Fibroblast of pulmonary artery (primary cell): ENCODE data around the gene CDC123.

Experiments
- DNase-seq: peaks from one replicate; pipeline ENCODE4 v3.0.0-alpha.2; 2010; ENCODE audit warnings: low read depth
- H3K4me3 ChIP-seq: replicated peaks from 2 replicates; pipeline ENCODE4 v1.5.1; 2011; ENCODE audit warnings: low read depth, mild to moderate bottlenecking, control low read depth, low read length, moderate library complexity
- CTCF ChIP-seq: IDR thresholded peaks from 2 replicates; pipeline ENCODE4 v1.5.1; 2011; ENCODE audit warnings: mild to moderate bottlenecking, control low read depth, low read length, inconsistent platforms; ENCODE audit errors: missing control alignments

Gene CDC123

DNA sequence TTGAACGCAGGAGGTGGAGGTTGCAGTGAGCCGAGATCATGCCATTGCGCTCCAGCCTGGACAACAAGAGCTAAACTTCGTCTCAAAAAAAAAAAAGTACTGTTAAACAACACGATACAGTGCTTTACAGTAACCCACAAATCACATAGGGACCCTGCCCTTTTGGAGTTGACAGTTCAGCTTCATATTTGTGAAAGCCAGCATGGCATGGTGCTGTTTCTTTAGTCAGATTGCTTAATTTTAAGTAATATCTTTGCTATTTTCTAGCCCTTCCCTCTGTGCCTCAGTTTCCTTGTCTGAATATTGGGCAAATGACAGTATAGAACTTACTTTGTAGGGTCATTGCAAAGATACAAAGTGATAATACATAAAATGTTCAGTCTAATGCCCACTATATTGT lies 4.9 kb downstream of the CDC123 start:
- DNase-seq = no peak
- TF ChIP-seq CTCF = no peak
- H3K4me3 ChIP-seq = no peak overlapping the region

- no peak for TF ChIP-seq CTCF
- H3K4me3 ChIP-seq = no peak overlapping the region
- DNase-seq = no peak
Measured at GRCh38 chr10:12201543-12201942, 5.6 kb downstream of the CDC123 start.

DNA sequence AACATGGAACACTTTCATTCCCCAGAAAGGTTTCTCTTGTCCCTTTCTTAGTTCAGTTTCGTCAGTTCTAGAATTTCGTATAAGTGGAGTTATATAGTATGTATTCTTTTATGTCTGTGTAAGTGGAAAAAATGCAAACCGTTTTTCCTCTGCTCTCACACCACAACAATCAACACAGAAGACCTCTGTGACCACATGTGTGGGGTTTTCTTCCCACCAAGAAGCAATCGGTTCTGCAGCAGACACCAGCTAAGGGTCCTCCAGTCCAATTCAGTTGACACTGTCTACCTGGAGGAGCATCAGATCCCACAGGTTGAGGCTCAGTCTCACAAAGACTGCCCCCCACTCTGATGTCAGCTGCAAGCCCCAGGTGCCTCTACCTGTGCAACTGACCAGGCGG lies 6.2 kb downstream of the CDC123 start:
- no peak for DNase-seq
- no peak for TF ChIP-seq CTCF
- H3K4me3 ChIP-seq = no peak overlapping the region

DNA sequence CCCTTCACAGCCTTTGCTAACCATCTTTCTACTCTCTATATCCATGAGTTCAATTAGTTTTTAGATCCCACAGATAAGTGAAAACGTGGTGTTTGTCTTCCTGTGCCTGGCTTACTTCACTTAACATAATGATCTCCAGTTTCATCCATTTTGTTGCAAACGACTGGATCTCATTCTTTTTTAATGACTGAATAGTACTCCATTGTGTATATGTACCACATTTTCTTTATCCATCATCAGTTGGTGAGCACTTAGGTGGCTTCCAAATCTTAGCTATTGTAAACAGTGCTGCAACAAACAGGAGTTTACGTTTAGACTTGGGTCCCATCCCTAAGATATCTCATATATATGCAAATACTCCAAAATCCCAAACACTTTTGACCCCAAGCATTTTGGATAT lies 9.1 kb downstream of the CDC123 start:
- no peak overlapping the region for H3K4me3 ChIP-seq
- DNase-seq = no peak
- TF ChIP-seq CTCF = no peak

- no peak overlapping the region for H3K4me3 ChIP-seq
- no peak for DNase-seq
- TF ChIP-seq CTCF = no peak
Measured at GRCh38 chr10:12207114-12207513, 11.1 kb downstream of the CDC123 start.

GRCh38 chr10:12208460-12208859 lies 12.5 kb downstream of the CDC123 start:
- DNase-seq = no peak
- no peak overlapping the region for H3K4me3 ChIP-seq
- TF ChIP-seq CTCF = no peak

DNA sequence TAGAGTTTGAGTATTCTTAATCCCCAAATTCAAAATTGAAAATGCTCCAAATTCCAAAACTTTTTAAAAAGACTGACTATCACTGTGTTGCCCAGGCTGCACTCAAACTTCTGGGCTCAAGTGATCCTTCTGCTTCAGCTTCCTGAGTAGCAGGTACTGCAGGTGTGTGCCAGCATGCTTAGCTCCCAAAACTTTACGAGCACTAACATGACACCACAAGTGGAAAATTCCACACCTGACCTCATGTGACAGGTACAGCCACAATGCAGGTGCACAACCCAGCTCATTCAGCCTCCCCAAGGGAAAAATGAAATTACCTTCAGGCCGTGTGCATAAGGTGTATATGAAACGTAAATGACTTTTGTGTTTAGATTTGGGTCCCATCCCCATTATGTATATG lies 16.5 kb downstream of the CDC123 start:
- no peak for DNase-seq
- H3K4me3 ChIP-seq = no peak overlapping the region
- no peak for TF ChIP-seq CTCF
